DMS153 treated with DMSO at 0.1 percent for 48 hours (cell line): ENCODE data around the gene SH3PXD2B.
A peak's percentile ranks its signal among the peaks of the same experiment; 100 is the strongest.

Experiments used
- DNase-seq: peaks from one replicate; lab custom pipeline; 2025; ENCODE audit not compliant: unreplicated experiment; lab: John Stamatoyannopoulos, UW

The SH3PXD2B gene

DNA sequence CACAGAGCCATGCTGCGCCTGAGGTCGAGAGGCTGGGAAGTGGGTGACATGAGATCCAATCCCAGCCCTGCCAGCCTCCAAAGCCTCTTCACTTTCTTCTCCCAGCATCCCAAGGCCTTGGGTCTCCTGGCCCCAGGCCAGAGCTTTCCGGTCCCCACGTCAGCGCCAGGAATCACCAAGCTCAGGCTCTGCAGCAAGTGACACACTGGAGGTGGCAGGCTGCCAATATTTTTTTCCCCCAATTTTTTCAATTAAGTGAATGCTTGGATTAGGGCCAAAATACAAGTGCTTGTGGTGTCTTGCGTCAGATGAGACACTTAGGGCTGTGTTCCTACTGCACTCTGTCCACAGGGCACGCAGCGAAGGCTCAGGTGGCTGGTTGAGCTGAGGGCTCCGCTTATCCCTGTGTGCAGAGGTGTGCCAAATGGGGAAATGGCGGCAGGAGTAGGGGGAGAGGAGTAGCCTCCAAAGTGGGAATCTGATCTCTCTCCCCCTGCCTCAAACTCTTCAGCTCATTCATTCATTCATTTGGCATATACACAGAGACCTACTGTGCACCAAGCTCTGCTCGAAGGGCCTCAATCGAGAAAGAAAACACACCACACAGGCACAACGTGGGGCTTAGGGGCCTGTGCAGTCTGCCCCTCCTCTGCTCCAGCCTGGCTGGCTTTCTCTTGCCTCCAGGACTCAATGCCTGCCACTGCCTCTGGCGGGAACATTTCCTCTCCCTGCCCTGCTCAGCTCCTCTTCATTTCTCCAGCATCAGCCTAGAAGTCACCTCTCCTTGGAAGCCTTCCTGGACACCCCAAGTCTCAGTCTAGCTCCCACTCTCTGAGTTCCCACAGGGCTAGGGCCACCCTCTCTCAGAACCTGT, 16.6 kb downstream of the SH3PXD2B start:
- DNase-seq: peak; percentile 65

DNA sequence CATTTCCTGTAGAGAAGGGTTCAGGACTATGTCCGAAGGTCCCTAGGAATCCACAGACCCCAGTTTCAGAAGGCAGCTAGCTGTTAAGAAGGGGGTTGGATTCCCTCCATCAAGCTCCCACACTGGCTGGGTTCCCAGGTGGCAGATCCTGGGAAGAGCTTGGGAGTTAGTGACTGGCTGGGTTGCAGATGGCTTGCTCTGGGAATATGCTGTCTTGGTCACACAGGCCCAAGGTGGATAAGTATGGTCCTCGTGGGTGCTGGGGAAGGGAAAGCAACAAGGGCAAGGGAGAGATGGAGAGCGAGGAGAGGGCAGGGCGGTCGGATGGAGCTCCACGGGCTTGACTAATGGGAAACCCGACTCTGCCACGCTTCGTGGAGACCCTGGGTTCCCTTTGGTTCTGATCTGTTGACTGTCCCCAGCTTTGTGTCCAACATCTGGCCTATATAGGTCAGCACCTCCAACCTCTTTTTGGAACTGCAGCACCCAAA, 17.4 kb downstream of the SH3PXD2B start:
- DNase-seq: no peak

DNA sequence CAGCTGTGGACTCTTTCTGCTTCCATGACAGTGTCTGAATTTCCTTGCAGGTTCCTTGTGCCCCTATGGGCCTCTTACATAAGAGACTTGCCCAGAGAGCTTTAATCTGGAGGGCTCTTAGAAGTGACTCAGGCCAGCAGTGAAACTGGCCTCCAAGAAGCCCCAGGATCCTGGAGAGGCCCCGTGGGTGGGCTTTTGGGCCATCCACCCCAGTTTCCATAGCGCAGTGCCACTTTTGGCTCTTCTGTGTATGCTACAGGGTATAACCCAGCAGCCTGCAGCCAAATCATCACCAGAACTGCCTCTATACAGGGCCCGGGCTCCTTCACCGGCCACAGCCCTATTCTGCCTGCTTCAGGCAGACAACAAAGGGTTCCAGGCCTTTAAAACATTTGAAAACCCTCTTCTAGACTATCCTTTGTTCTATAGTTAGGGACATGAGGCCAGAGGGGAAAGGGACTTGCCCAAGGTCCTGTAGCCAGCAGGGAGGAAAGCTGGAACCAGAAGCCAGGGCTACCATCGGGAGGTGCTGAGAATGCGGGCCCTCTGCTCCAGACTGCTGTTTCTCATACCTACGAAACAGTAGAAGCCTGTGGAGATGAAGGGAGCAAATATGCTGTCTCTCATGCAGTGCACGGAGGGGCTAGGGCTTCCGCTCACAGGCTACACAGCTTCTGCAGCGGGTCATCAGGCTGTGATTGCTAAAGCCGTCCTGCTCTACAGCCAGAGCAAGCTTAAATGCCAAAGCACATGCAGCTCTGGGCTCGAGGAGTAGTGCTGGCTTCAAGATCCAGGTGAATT, 18.0 kb downstream of the SH3PXD2B start:
- no peak for DNase-seq

- no peak for DNase-seq
These were observed 18.8 kb downstream of the SH3PXD2B start for GRCh38 chr5:172435362-172436077.

DNA sequence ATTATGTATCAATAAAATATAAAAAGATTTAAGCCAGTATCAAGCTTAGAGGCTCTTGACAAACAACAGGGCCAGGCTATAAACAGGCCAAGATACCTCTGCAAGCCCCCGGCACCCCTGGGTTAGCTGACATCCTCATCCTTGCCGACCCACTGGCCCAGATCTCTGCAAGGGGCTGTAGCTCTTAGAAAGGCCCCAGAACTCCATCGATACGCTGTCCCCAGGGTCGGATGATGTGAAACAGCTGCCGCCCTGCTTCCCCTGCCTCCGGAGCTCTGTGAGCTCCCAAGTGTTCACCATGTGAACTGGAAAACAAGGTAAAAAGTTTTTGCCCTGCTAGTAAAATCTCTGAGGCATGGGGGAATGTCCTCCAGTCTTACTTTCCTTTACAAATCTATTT, 20.1 kb downstream of the SH3PXD2B start:
- no peak for DNase-seq

GRCh38 chr5:172433513-172433912, 20.8 kb downstream of the SH3PXD2B start:
- DNase-seq: no peak

- DNase-seq: no peak
These were observed 21.3 kb downstream of the SH3PXD2B start for GRCh38 chr5:172433071-172433470.

- no peak for DNase-seq
These were observed 24.0 kb downstream of the SH3PXD2B start for GRCh38 chr5:172430354-172430753.

- DNase-seq: no peak
These were observed 25.0 kb downstream of the SH3PXD2B start for GRCh38 chr5:172429201-172429940.

- no peak for DNase-seq
These were observed 25.8 kb downstream of the SH3PXD2B start for GRCh38 chr5:172428224-172429166.

DNA sequence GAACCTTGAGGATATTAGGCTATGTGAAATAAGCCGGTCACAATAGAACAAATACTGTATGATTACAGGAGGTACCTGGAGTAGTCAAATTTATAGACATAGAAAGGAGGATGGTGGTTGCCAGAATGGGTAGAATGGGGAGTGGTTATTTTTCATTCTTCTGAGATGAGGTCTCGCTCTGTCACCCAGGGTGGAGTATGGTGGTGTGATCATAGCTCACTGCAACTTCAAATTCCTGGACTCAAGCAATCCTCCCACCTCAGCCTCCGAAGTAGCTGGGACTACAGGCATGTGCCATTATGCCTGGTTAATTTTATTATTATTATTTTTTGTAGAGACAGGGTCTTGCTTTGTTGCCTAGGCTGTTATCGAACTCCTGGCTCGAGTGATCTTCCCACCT, 27.1 kb downstream of the SH3PXD2B start:
- no peak for DNase-seq

DNA sequence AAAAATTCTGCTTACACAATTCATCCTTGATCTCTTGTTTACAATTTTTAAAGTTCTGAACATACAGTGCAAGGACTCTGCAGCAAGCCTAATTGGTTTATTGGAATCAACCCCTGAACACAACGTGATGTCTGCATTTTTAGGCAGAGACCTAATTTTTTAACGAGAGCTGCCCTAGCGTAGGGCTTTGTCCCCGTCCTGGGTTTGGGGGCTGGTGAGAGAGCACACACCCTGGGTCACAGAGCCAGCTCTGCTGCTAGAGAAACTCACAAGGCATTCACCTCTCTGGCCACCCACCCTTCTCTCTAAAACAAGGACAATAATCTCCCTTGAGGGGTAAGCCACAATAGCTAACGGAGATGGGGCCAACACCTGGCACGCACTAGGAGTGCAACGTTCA, 28.2 kb downstream of the SH3PXD2B start:
- DNase-seq: no peak

- no peak for DNase-seq
These were observed 28.9 kb downstream of the SH3PXD2B start for GRCh38 chr5:172425402-172425801.

- no peak for DNase-seq
These were observed 29.5 kb downstream of the SH3PXD2B start for GRCh38 chr5:172424808-172425207.

DNA sequence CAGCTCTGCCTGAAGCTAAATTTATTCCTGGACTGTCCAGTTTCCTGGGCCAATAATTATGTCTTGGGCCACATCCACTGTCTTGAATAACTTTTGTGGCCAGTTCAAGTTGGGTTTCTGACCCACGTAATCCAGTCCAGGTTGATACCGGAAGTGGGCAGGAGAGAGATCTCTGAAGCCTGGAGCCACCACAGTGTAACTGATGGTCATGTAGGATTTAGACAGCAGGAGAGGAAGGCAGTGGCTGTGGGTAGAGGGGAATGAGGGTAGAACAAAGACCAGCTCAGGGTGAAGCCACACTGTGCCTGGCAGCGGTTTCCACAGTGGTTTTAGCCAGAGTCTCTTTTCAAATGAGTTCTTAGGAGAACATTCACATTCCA, 30.2 kb downstream of the SH3PXD2B start:
- no peak for DNase-seq

DNA sequence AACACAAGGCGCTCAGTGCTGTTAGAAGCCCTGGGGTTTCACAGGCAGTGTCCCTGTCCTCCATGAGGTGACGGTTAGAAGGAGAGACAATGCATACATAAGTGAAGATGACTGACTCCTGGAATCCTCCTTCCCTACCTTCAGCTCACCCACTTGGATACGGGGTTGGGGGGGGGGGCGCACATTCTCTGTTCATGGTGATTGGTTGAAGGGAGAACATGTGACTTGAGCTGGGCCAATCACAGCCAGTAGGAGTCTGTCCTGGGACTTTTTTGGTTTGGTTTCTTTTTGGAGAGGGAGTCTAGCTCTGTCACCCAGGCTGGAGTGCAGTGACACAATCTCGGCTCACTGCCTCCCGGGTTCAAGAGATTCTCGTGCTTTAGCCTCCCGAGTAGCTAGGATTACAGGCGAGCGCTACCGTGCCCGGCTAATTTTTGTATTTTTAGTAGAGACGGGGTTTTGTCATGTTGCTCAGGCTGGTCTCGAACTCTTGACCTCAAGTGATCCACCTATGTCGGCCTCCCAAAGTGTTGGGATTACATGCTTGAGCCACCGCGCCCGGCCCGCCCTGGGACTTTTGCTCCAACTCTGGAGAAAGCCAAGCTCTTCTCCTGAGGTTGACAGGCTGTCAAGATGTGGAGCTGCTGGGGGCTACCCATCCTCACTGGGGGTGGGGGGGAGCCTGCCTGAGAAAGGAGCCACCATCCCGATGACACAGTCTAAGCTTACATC, 30.8 kb downstream of the SH3PXD2B start:
- no peak for DNase-seq

- DNase-seq: no peak
These were observed 32.1 kb downstream of the SH3PXD2B start for GRCh38 chr5:172422255-172422654.

- DNase-seq: no peak
These were observed 33.3 kb downstream of the SH3PXD2B start for GRCh38 chr5:172421020-172421419.
